Activated T-cell treated with anti-CD3 and anti-CD28 coated beads, Interleukin-2, amount 50 U/mL, for 24 hours (primary cell): ENCODE measurements around the gene DHX34.
A peak's percentile ranks its signal among the peaks of the same experiment; 100 is the strongest.
"Not testable (repeated sequence)": the region's sequence is repeated elsewhere in the genome, so short reads cannot be mapped to it uniquely, and the experiment has no call there.

ENCODE experiments used
- DNase-seq: peaks from one replicate; pipeline ENCODE4 v3.0.0-alpha.2; 2020
- H3K27ac Mint-ChIP-seq: 2 replicates; pipeline ENCODE4 v1.8.0; 2020; ENCODE audit warnings: mild to moderate bottlenecking, mixed read lengths
- H3K27me3 Mint-ChIP-seq: 2 replicates; pipeline ENCODE4 v1.8.0; 2020; ENCODE audit warnings: mixed read lengths
- H3K36me3 Mint-ChIP-seq: 2 replicates; pipeline ENCODE4 v1.8.0; 2020; ENCODE audit warnings: low read depth, mixed read lengths
- H3K4me1 Mint-ChIP-seq: 2 replicates; pipeline ENCODE4 v1.8.0; 2020; ENCODE audit warnings: low read depth, mixed read lengths
- H3K4me3 Mint-ChIP-seq: 2 replicates; pipeline ENCODE4 v1.8.0; 2020; ENCODE audit warnings: mild to moderate bottlenecking, moderate library complexity, mixed read lengths
- H3K9me3 Mint-ChIP-seq: 2 replicates; pipeline ENCODE4 v1.8.0; 2020; ENCODE audit warnings: mixed read lengths

DHX34 gene

DNA sequence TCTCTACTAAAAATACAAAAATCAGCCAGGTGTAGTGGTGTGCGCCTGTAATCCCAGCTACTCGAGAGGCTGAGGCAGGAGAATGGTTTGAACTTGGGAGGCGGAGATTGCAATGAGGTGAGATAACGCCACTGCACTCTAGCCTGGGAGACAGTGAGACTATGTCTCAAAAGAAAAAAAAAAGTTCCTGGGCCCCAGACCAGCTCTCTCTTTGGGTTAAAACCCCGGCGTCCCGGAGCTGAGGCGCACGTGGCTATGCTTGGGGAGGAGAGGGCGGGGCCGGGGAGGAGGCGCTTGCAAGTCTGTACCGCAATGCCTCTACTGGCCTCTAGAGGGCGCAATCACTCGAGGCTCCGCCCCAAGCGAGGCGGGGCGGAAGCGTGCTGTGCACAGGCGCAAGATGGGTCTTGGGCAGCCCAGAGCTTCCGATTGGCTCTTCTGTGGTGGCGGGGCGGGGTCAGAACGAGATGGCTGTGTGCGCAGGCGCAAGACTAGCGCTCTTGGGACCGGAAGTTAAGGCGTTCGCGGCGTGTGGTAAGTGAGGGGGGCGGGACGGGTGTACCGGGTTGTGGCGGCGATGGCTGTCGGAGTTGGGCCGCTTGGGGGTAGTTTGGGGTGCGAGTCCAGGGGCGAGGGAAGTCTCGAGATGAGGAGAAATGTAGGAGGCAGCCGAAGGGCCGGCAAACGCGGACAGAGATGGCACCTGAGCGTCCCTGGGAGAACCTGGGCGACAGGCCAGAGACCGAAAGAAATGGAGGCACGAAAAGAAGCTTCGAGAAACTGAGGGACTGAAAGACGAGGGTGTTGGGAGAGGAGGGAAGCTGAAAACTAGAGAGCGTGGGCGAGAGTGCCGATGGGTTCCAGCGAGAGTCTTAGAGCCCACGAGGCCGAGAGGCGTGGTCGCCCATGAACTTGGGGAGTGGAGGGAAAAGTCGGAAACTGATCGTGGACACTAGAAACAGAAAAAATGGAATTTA lies at the start of gene DHX34:
TSS of gene DHX34 (plus strand) at position 497 of the 977 bp plus-strand sequence. CDS start 3,716 bp downstream, outside the sequence.
- Mint-ChIP-seq H3K4me1 (peaks cover 46% of the 10 kb centered on the region), H3K27me3 (no peaks in the 10 kb centered on the region)

GRCh38 chr19:47300867-47301266 lies 48.2 kb upstream of the DHX34 start:
- H3K9me3 Mint-ChIP-seq, H3K27ac Mint-ChIP-seq, H3K4me3 Mint-ChIP-seq, H3K27me3 Mint-ChIP-seq, H3K36me3 Mint-ChIP-seq, DNase-seq: not testable (repeated sequence)
- H3K4me1 Mint-ChIP-seq, result peaks cover 11% of the 10 kb centered on the region

More for the DNA sequence above, at the start of gene DHX34:
- Mint-ChIP-seq H3K4me3 (peak within 1 kb of the TSS; percentile 98), H3K9me3 (peaks cover 3% of the 10 kb centered on the region), H3K36me3 (peaks cover 48% of the 10 kb centered on the region), H3K27ac (peak within 1 kb of the TSS; percentile 99)
- peak; percentile 100 for DNase-seq

GRCh38 chr19:47302249-47302648 lies 46.9 kb upstream of the DHX34 start:
- H3K27me3 Mint-ChIP-seq, result peaks cover 17% of the 10 kb centered on the region
- H3K9me3 Mint-ChIP-seq, result no peaks in the 10 kb centered on the region
- no peak overlapping the region for H3K4me3 Mint-ChIP-seq
- no peak overlapping the region for H3K27ac Mint-ChIP-seq
- H3K4me1 Mint-ChIP-seq, result peaks cover 9% of the 10 kb centered on the region
- no peaks in the 10 kb centered on the region for H3K36me3 Mint-ChIP-seq
- DNase-seq, result no peak

- H3K4me1 Mint-ChIP-seq, result peaks cover 9% of the 10 kb centered on the region
Observed at GRCh38 chr19:47303966-47304365, 45.1 kb upstream of the DHX34 start.

GRCh38 chr19:47305309-47305751 lies 43.8 kb upstream of the DHX34 start:
- Mint-ChIP-seq H3K4me1 (peaks cover 9% of the 10 kb centered on the region), H3K27ac (no peak overlapping the region), H3K4me3 (no peak overlapping the region), H3K27me3 (peaks cover 21% of the 10 kb centered on the region), H3K9me3 (no peaks in the 10 kb centered on the region), H3K36me3 (no peaks in the 10 kb centered on the region)
- DNase-seq, result peak; percentile 72

More at GRCh38 chr19:47303966-47304365, 45.1 kb upstream of the DHX34 start:
- no peak for DNase-seq
- H3K27ac Mint-ChIP-seq, result no peak overlapping the region
- peaks cover 17% of the 10 kb centered on the region for H3K27me3 Mint-ChIP-seq
- H3K9me3 Mint-ChIP-seq, result no peaks in the 10 kb centered on the region
- H3K36me3 Mint-ChIP-seq, result no peaks in the 10 kb centered on the region
- H3K4me3 Mint-ChIP-seq, result no peak overlapping the region

DNA sequence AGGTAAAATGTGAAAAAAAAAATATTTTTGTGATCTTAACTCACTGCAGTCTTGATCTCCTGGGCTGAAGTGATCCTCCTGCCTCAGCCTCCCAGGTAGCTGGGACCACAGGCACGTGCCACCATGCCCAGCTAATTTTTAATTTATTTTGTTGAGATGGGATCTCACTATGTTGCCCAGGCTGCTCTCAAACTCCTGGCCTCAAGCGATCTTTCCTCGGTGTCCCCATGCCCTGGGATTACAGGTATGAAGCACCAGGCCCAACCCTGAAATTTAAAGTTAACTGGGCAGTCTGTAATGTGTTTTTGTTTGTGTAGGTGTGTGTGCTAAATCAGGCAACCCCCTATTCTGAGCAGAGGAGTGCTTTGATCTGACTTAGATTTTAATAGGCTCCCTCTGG lies 42.8 kb upstream of the DHX34 start:
- no peaks in the 10 kb centered on the region for H3K36me3 Mint-ChIP-seq
- H3K27me3 Mint-ChIP-seq, result peaks cover 21% of the 10 kb centered on the region
- DNase-seq, result no peak
- H3K4me3 Mint-ChIP-seq, result no peak overlapping the region
- H3K27ac Mint-ChIP-seq, result no peak overlapping the region
- peaks cover 9% of the 10 kb centered on the region for H3K4me1 Mint-ChIP-seq
- no peaks in the 10 kb centered on the region for H3K9me3 Mint-ChIP-seq

GRCh38 chr19:47309038-47309437 lies 40.1 kb upstream of the DHX34 start:
- H3K4me1 Mint-ChIP-seq, result peaks cover 6% of the 10 kb centered on the region
- no peak overlapping the region for H3K4me3 Mint-ChIP-seq
- no peak for DNase-seq
- H3K27me3 Mint-ChIP-seq, result peaks cover 33% of the 10 kb centered on the region
- no peaks in the 10 kb centered on the region for H3K36me3 Mint-ChIP-seq
- H3K27ac Mint-ChIP-seq, result no peak overlapping the region
- no peaks in the 10 kb centered on the region for H3K9me3 Mint-ChIP-seq

- Mint-ChIP-seq H3K4me3 (no peak within 1 kb of the TSS), H3K27ac (no peak within 1 kb of the TSS)
Observed at GRCh38 chr19:47309608-47310007, 39.5 kb upstream of the DHX34 start, which contains the start of gene C5AR1. Gene C5AR1, plus strand, starts transcription at chr19:47309861. Its CDS starts 35 bp downstream, at chr19:47309896.

DNA sequence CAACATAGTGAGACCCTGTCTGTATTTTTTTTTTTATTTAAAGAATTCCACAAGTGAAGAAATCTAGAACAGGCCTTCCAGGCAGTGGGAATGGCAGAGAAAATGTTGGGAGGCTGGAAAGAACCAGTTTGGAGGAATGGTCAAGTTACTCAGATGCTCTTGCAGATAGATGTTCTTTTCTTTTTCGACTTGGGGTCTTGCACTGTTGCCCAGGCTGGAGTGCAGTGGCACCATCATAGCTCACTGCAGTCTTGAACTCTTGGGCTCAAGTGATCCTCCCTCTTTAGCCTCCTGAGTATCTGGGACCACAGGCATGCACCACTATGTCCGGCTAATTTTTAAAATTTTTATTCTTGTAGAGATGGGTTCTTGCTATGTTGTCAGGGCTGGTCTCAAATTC lies 38.8 kb upstream of the DHX34 start:
- peaks cover 30% of the 10 kb centered on the region for H3K27me3 Mint-ChIP-seq
- H3K4me1 Mint-ChIP-seq, result peaks cover 5% of the 10 kb centered on the region

More at GRCh38 chr19:47309608-47310007, 39.5 kb upstream of the DHX34 start, which contains the start of gene C5AR1:
- H3K27me3 Mint-ChIP-seq, result peaks cover 32% of the 10 kb centered on the region
- H3K9me3 Mint-ChIP-seq, result no peaks in the 10 kb centered on the region
- no peaks in the 10 kb centered on the region for H3K36me3 Mint-ChIP-seq
- no peak for DNase-seq
- H3K4me1 Mint-ChIP-seq, result peaks cover 4% of the 10 kb centered on the region

GRCh38 chr19:47310819-47311218 lies 38.3 kb upstream of the DHX34 start:
- Mint-ChIP-seq H3K4me3 (no peak overlapping the region), H3K36me3 (no peaks in the 10 kb centered on the region), H3K27ac (no peak overlapping the region), H3K9me3 (no peaks in the 10 kb centered on the region), H3K27me3 (peaks cover 30% of the 10 kb centered on the region), H3K4me1 (peaks cover 6% of the 10 kb centered on the region)
- no peak for DNase-seq

More for the DNA sequence above, 38.8 kb upstream of the DHX34 start:
- no peaks in the 10 kb centered on the region for H3K9me3 Mint-ChIP-seq
- no peak overlapping the region for H3K4me3 Mint-ChIP-seq
- no peak for DNase-seq
- no peak overlapping the region for H3K27ac Mint-ChIP-seq
- no peaks in the 10 kb centered on the region for H3K36me3 Mint-ChIP-seq

DNA sequence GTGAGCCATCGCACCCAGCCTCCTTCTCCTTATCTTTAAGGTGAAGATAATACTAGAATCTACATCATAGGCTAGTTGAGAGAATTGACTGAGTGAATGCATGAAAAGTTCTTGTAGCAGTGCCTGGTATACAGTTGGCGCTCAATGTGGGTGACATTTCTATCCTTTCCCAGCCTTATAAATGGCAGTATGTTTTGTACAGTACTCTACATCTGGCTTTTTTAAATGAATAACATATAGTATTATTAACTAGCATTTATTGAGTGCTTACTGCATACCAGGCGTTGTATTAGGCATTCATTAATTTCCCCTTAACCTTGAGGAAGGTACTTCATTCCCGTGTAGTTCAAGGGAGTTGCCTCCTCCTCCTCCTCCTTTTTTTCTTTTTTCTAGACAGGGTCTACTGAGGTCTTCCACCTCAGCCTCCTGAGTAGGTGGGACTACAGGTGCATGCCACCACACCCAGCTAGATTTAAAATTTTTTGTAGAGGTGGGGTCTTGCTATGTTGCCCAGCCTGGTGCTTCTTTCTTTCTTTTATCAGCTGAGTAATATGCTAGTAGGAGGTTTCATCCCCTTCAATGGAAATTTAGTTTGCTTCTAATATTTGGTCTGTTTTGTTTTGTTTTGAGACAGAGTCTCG lies 36.6 kb upstream of the DHX34 start:
- H3K4me3 Mint-ChIP-seq, result no peak overlapping the region
- peaks cover 6% of the 10 kb centered on the region for H3K4me1 Mint-ChIP-seq
- H3K27ac Mint-ChIP-seq, result no peak overlapping the region
- peaks cover 21% of the 10 kb centered on the region for H3K27me3 Mint-ChIP-seq
- DNase-seq, result no peak
- H3K9me3 Mint-ChIP-seq, result no peaks in the 10 kb centered on the region
- H3K36me3 Mint-ChIP-seq, result no peaks in the 10 kb centered on the region

DNA sequence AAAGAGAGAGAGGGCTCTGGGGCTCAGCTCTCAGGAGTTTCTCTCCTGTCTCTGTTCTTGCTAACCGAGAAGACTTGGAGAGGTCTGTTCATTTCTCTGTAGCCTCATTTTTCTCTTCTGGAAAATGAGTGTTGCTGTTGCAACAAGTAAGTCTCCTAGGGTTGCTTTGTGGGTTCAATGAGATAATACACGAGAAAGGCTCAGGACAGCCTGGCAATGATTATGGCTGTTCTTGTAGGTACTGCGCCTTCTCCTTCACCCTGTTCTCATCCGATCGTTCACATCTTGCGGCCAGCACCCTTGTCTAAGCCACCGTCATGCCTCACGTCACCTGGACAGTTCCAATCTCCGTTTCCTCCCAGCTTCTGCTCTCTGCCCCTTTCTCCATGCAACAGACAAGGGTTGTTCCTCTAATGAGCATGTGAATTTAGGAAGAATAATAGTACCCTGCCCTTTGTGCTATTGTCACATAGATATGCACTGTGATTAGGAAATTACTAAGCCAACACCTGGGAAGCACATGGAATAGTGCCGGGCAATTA lies 35.3 kb upstream of the DHX34 start:
- H3K4me3 Mint-ChIP-seq, result no peak overlapping the region
- H3K4me1 Mint-ChIP-seq, result peaks cover 6% of the 10 kb centered on the region
- H3K27ac Mint-ChIP-seq, result no peak overlapping the region
- no peaks in the 10 kb centered on the region for H3K9me3 Mint-ChIP-seq
- H3K27me3 Mint-ChIP-seq, result peaks cover 23% of the 10 kb centered on the region
- H3K36me3 Mint-ChIP-seq, result no peaks in the 10 kb centered on the region
- DNase-seq, result no peak

- DNase-seq, result peak; percentile 32
- Mint-ChIP-seq H3K27me3 (peaks cover 29% of the 10 kb centered on the region), H3K4me1 (peaks cover 6% of the 10 kb centered on the region), H3K4me3 (no peak overlapping the region), H3K36me3 (no peaks in the 10 kb centered on the region), H3K9me3 (no peaks in the 10 kb centered on the region), H3K27ac (no peak overlapping the region)
Observed at GRCh38 chr19:47315125-47315821, 33.8 kb upstream of the DHX34 start.

GRCh38 chr19:47316513-47316912 lies 32.6 kb upstream of the DHX34 start:
- H3K4me3 Mint-ChIP-seq, result no peak overlapping the region
- H3K4me1 Mint-ChIP-seq, result peaks cover 6% of the 10 kb centered on the region
- no peak overlapping the region for H3K27ac Mint-ChIP-seq
- H3K9me3 Mint-ChIP-seq, result no peaks in the 10 kb centered on the region
- DNase-seq, result no peak
- H3K27me3 Mint-ChIP-seq, result peaks cover 39% of the 10 kb centered on the region
- no peaks in the 10 kb centered on the region for H3K36me3 Mint-ChIP-seq
